ENCODE results near the gene NAMPT. TPM values are rescaled to one million over a fixed set of nuclear protein-coding genes. Genes with fewer than 3 reads are reported as not detected.

Gene NAMPT
- total and polyA plus RNA-seq, 7 donors = 51.1 to 717 (median 83.9) TPM

- WGBS, 2 donors = 91% methylated on average over 3 of the region's 3 CpGs
- Histone ChIP-seq H3K4me1 (peaks cover 0 to 28% (median 22%) of the 10 kb centered on the region in 4 donors), H3K36me3 (no peaks in the 10 kb centered on the region), H3K27me3 (no peaks in the 10 kb centered on the region), H3K27ac (no peak overlapping the region), H3K4me3 (no peak overlapping the region), H3K9me3 (no peaks in the 10 kb centered on the region)
- no peak for DNase-seq
- intact Hi-C loops (cut with DNase I) = no loop called here
- TF ChIP-seq CTCF (IDR thresholded peaks at IDR 0.05) (no peak), POLR2A (IDR thresholded peaks at IDR 0.05) (no peak), EP300 (IDR thresholded peaks at IDR 0.05) (no peak), POLR2AphosphoS5 (IDR thresholded peaks at IDR 0.05) (no peak)
Measured at GRCh38 chr7:106220307-106220706, 64.5 kb downstream of the NAMPT start.

DNA sequence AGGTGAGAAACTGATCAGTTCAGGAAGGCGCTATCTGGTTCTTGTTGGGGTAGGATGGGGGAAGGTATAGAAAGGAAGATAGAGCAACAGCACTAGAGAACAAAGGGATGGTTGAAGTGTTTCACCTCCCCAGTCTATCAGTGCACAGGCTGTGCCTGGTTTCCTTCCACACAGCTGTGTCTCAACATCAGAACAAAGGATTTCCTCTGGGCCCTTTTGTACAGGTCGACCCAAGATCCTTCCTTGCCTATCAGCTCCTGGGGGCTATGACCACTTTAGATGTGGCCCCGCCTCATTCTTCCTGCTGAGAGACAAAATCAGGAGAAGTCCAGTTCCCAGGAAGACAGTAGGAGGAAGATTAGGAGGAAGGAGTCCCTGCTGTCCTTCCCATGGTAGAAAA lies 65.6 kb downstream of the NAMPT start:
- Histone ChIP-seq H3K9me3 (no peaks in the 10 kb centered on the region), H3K36me3 (no peaks in the 10 kb centered on the region), H3K4me1 (peaks cover 0 to 18% (median 18%) of the 10 kb centered on the region in 4 donors), H3K4me3 (no peak overlapping the region), H3K27ac (no peak overlapping the region), H3K27me3 (no peaks in the 10 kb centered on the region)
- intact Hi-C loops (cut with DNase I) = no loop called here
- DNase-seq = no peak
- WGBS, 2 donors = 81 to 93% methylated on average over 3 of the region's 3 CpGs
- no peak for TF ChIP-seq POLR2AphosphoS5 (IDR thresholded peaks at IDR 0.05)
- TF ChIP-seq POLR2A (IDR thresholded peaks at IDR 0.05) = no peak
- no peak for TF ChIP-seq CTCF (IDR thresholded peaks at IDR 0.05)
- TF ChIP-seq EP300 (IDR thresholded peaks at IDR 0.05) = no peak

DNA sequence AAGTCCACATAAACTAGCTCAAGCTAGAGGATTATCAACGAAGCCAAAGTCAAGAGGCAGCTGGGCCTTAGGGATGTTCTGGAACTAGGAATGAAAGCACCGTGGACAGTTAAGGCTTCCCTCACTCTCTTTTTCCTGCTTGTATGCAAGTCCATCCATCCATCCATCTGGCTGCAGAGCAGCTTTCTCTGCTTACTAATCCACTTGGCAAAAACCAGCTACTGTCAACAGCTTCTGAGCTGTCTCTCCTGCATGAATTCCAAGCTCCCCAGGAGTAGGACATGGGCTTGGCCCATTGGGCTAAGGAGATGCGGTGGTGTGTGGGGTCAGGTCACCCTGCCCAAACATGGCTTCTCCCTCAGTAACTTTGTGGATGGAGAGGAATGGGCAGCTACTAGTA lies 66.2 kb downstream of the NAMPT start:
- WGBS, 2 donors = 94 to 95% methylated on average over 3 of the region's 3 CpGs
- no peak for TF ChIP-seq CTCF (IDR thresholded peaks at IDR 0.05)
- TF ChIP-seq EP300 (IDR thresholded peaks at IDR 0.05) = no peak
- no peak for TF ChIP-seq POLR2AphosphoS5 (IDR thresholded peaks at IDR 0.05)
- no peak for TF ChIP-seq POLR2A (IDR thresholded peaks at IDR 0.05)
- intact Hi-C loops (cut with DNase I) = no loop called here
- DNase-seq = no peak
- Histone ChIP-seq H3K27me3 (no peaks in the 10 kb centered on the region), H3K4me1 (peaks cover 0 to 18% (median 18%) of the 10 kb centered on the region in 4 donors), H3K36me3 (no peaks in the 10 kb centered on the region), H3K27ac (peak overlapping the region in 1 of 4 donors; percentile 78), H3K4me3 (no peak overlapping the region), H3K9me3 (no peaks in the 10 kb centered on the region)

- intact Hi-C loops (cut with DNase I) = no loop called here
- Histone ChIP-seq H3K4me1 (peaks cover 0 to 18% (median 18%) of the 10 kb centered on the region in 4 donors), H3K36me3 (no peaks in the 10 kb centered on the region), H3K4me3 (no peak overlapping the region), H3K9me3 (no peaks in the 10 kb centered on the region), H3K27ac (peak overlapping the region; percentile 36 to 78 (median 62)), H3K27me3 (no peaks in the 10 kb centered on the region)
- no peak for TF ChIP-seq CTCF (IDR thresholded peaks at IDR 0.05)
- peak in 3 of 4 donors; percentile 24 to 71 (median 60) for TF ChIP-seq EP300 (IDR thresholded peaks at IDR 0.05)
- TF ChIP-seq POLR2AphosphoS5 (IDR thresholded peaks at IDR 0.05) = peak; percentile 38 to 75 (median 66)
- 13 to 47% methylated on average over 8 of the region's 8 CpGs for WGBS, 2 donors
- peak; percentile 83 for DNase-seq
Measured at GRCh38 chr7:106216923-106217542, 67.8 kb downstream of the NAMPT start.

- H3K9me3 ChIP-seq = no peaks in the 10 kb centered on the region
- no peak overlapping the region for H3K4me3 ChIP-seq
- H3K27ac ChIP-seq = peak overlapping the region; percentile 36 to 78 (median 62)
- 50 to 56% methylated on average over 2 of the region's 2 CpGs for WGBS, 2 donors
- H3K27me3 ChIP-seq = no peaks in the 10 kb centered on the region
- no peaks in the 10 kb centered on the region for H3K36me3 ChIP-seq
- intact Hi-C loops (cut with DNase I) = no loop called here
- peak in 3 of 4 donors; percentile 32 to 58 (median 43) for TF ChIP-seq POLR2AphosphoS5 (IDR thresholded peaks at IDR 0.05)
- TF ChIP-seq CTCF (IDR thresholded peaks at IDR 0.05) = no peak
- peak in 1 of 4 donors; percentile 24 for TF ChIP-seq EP300 (IDR thresholded peaks at IDR 0.05)
- no peak for TF ChIP-seq POLR2A (IDR thresholded peaks at IDR 0.05)
- DNase-seq = peak; percentile 78
- peaks cover 0 to 18% (median 18%) of the 10 kb centered on the region in 4 donors for H3K4me1 ChIP-seq
Measured at GRCh38 chr7:106216517-106216922, 68.3 kb downstream of the NAMPT start.

All from sigmoid colon (tissue), 7 donors.